Adrenal gland (tissue), 12 donors: ENCODE measurements around the gene C9orf50. TPM values are rescaled to one million over a fixed set of nuclear protein-coding genes. Genes with fewer than 3 reads are reported as not detected.

ENCODE experiments used
- DNase-seq, 7 donors: peaks; one replicate each; pipeline ENCODE4 v3.0.0-alpha.2; 2019 to 2020
- H3K27ac ChIP-seq, 5 donors: fragments of 200-600 bp; sonication (generic) in 4 of 5; 1 replicate in 3 of 5; 2 replicates in 2 of 5; pipeline versions ENCODE4 v1.5.1 to v1.8.0; 2016 to 2020; ENCODE audit warnings: mild to moderate bottlenecking in 1 of 5
- H3K27me3 ChIP-seq: fragments of 200-600 bp; 2 replicates; pipeline ENCODE4 v1.8.0; 2021
- H3K36me3 ChIP-seq, 2 donors: fragments of 200-600 bp; replicated peaks in 1 of 2; 1 replicate in 1 of 2; 2 replicates in 1 of 2; pipeline versions ENCODE4 v1.5.1 to v1.8.0; 2018 to 2022
- H3K4me1 ChIP-seq, 2 donors: fragments of 200-600 bp; replicated peaks in 1 of 2; 1 replicate in 1 of 2; 2 replicates in 1 of 2; pipeline versions ENCODE4 v1.5.1 to v1.8.0; 2018 to 2021
- H3K4me3 ChIP-seq, 4 donors: fragments of 200-600 bp; sonication (generic) in 3 of 4; one replicate each; pipeline ENCODE4 v1.5.1; 2016 to 2018
- H3K9me3 ChIP-seq, 3 donors: fragments of 200-600 bp; sonication (generic) in 1 of 3; replicated peaks in 1 of 3; 1 replicate in 2 of 3; 2 replicates in 1 of 3; pipeline versions ENCODE4 v1.5.1 to v1.8.0; 2016 to 2021
- POLR2A ChIP-seq, 2 donors: fragments of 450-650 bp; IDR thresholded peaks; one replicate each; pipeline ENCODE4 v1.6.1; 2017; ENCODE audit warnings: antibody characterized with exemption in 2 of 2, mild to moderate bottlenecking in 2 of 2, moderate library complexity in 1 of 2
- WGBS, 4 donors: extraction: QIAGEN DNeasy Blood & Tissue Kit in 2 of 4; methylation state at CpG; one replicate each; pipeline versions ENCODE4 v1.1.5 to v1.1.7; 2013 to 2017; 5-methylcytosine and 5-hydroxymethylcytosine counted together
- intact Hi-C, 2 donors: fragments of 100-400 bp; cut with DNase I; formaldehyde crosslinking; loops; one replicate each; pipeline versions ENCODE4 v1.14.1 to v1.15.0; 2022 to 2023
- polyA plus RNA-seq, 3 donors: library from polyadenylated mRNA; stranded (reverse); fragments of 200-250 nt in 2 of 3; fragments of 350-450 nt in 1 of 3; fragmentation: Illumina TruSeq in 1 of 3; extraction: RNeasy Lipid Tissue Mini Kit (QIAGEN cat#74804) in 1 of 3; gene quantifications; one replicate each; pipeline ENCODE4 v1.2.3, GENCODE V29; 2013 to 2014
- total RNA-seq, 9 donors: library from RNA; depleted of rRNA in 4 of 9; stranded (reverse); fragments of >200 nt in 4 of 9; fragments of 120-200 nt in 1 of 9; fragmentation: NEBNext Ultra II Directional in 1 of 9; extraction: Animal tissue kit (Norgen Biotek cat#: 25700) in 1 of 9; gene quantifications; one replicate each; pipeline versions ENCODE4 v1.1.0 to v1.2.4, GENCODE V29; 2013 to 2023
- TF ChIP-seq, protein P1 (sequence below), 6 experiments: fragments of 450-650 bp in 4 of 6; fragments of 200-600 bp in 2 of 6; sonication (generic) in 1 of 6; IDR thresholded peaks; 1 replicate in 5 of 6; 2 replicates in 1 of 6; pipeline versions ENCODE4 v1.5.1 to v1.8.0; 2016 to 2021; ENCODE audit warnings: antibody characterized with exemption in 6 of 6, mild to moderate bottlenecking in 2 of 6, moderate library complexity in 1 of 6
- donor health status: healthy with polysubstance abuse.
- donor health status: Bipolar disorder and iron deficiency.
- donor health status: DM: yes; HTN: yes; CAD: no.
- donor health status: DM: no; HTN: no; CAD: no.
- donor health status: DM: no; HTN: no; CAD: no.
- donor health status: DM: yes; HTN: yes; CAD: no.

The C9orf50 gene
- total and polyA plus RNA-seq, 12 donors = 0.11 to 0.74 (median 0.37) TPM; not detected in 7

DNA sequence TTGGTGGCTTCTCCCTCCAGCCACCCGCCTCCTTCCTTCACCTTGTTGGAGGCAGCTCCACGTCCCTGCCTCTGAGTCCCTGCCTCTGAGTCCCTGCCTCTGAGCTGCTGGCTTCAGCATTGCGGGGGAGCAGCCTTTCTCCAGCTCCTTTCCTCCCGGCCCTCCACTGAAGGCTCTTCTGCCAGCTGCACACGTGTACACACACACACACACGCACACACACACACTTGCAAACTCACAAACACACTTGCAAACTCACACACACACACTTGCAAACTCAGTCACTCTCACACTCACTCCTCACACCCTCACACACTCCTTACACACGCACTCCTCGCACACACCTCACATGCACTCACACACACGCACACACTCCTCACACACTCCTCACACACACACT lies 45.1 kb downstream of the C9orf50 start:
- Histone ChIP-seq H3K9me3 (no peaks in the 10 kb centered on the region), H3K27ac (no peak overlapping the region), H3K4me1 (peaks cover 10 to 11% of the 10 kb centered on the region in 2 donors), H3K27me3 (no peaks in the 10 kb centered on the region), H3K36me3 (no peaks in the 10 kb centered on the region), H3K4me3 (no peak overlapping the region)
- TF ChIP-seq, protein P1, sequence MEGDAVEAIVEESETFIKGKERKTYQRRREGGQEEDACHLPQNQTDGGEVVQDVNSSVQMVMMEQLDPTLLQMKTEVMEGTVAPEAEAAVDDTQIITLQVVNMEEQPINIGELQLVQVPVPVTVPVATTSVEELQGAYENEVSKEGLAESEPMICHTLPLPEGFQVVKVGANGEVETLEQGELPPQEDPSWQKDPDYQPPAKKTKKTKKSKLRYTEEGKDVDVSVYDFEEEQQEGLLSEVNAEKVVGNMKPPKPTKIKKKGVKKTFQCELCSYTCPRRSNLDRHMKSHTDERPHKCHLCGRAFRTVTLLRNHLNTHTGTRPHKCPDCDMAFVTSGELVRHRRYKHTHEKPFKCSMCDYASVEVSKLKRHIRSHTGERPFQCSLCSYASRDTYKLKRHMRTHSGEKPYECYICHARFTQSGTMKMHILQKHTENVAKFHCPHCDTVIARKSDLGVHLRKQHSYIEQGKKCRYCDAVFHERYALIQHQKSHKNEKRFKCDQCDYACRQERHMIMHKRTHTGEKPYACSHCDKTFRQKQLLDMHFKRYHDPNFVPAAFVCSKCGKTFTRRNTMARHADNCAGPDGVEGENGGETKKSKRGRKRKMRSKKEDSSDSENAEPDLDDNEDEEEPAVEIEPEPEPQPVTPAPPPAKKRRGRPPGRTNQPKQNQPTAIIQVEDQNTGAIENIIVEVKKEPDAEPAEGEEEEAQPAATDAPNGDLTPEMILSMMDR (IDR thresholded peaks at IDR 0.05) = no peak
- no peak for TF ChIP-seq POLR2A (IDR thresholded peaks at IDR 0.05)
- 70 to 77% (median 76%) methylated on average over 8 to 9 of the region's 9 CpGs for WGBS, 4 donors
- intact Hi-C loops = no loop called here
- no peak for DNase-seq

DNA sequence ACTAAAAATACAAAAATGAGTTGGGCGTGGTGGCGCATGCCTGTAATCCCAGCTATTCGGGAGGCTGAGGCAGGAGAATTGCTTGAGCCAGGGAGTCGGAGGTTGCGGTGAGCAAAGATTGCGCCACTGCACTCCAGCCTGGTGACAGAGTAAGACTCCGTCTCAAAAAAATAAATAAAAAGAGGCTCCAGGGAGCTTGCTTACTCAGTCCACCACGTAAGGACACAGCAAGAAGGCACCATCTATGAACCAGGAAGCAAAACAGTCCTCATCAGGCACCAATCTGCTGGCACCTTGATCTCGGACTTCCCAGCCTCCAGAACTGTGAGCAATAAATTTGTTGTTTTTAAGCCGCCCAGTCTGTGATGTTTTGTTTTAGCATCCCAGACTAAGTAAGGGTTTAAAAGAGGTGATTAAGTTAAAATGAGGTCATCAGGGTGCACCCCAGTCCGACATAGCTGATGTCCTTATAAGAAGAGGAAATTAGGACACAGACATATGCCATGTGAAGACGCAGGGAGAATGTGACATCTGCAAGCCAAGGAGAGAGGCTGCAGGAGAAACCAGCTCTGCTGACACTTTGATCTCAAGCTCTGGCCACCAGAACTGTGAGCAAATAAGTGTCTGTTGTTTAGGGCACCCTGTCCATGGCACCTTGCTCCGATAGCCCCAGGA lies 45.9 kb downstream of the C9orf50 start:
- no peak overlapping the region for H3K27ac ChIP-seq
- intact Hi-C loops = no loop called here
- WGBS, 4 donors = 65 to 76% (median 72%) methylated on average over 13 of the region's 13 CpGs

DNA sequence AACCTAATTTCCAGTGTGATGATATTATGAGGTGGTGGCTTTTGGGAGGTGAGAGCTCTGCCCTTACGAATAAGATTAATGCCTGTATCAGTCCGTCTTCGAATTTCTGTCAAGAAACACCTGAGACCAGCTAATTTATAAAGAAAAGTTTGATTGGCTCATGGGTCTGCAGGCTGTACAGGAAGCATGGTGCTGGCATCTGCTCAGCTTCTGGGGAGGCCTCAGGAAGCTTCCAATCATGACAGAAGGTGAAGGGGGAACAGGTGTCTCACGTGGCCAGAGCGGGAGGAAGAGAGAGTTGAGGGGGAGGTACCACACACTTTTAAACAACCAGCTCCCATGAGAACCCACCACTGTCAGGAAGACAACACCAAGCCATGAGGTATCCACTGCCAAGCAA lies 46.9 kb downstream of the C9orf50 start:
- Histone ChIP-seq H3K4me1 (peaks cover 24 to 28% of the 10 kb centered on the region in 2 donors), H3K4me3 (no peak overlapping the region), H3K36me3 (no peaks in the 10 kb centered on the region), H3K27me3 (no peaks in the 10 kb centered on the region), H3K27ac (no peak overlapping the region), H3K9me3 (no peaks in the 10 kb centered on the region)
- TF ChIP-seq, protein P1 (IDR thresholded peaks at IDR 0.05) = no peak
- no peak for TF ChIP-seq POLR2A (IDR thresholded peaks at IDR 0.05)
- intact Hi-C loops = no loop called here
- 90 to 96% (median 93%) methylated on average over 5 of the region's 5 CpGs for WGBS, 4 donors
- no peak for DNase-seq

More for the DNA sequence above, 45.9 kb downstream of the C9orf50 start:
- DNase-seq = no peak
- Histone ChIP-seq H3K9me3 (no peaks in the 10 kb centered on the region), H3K36me3 (no peaks in the 10 kb centered on the region), H3K4me3 (no peak overlapping the region), H3K4me1 (peaks cover 18% of the 10 kb centered on the region in 2 donors), H3K27me3 (no peaks in the 10 kb centered on the region)
- TF ChIP-seq, protein P1 (IDR thresholded peaks at IDR 0.05) = no peak
- TF ChIP-seq POLR2A (IDR thresholded peaks at IDR 0.05) = no peak

DNA sequence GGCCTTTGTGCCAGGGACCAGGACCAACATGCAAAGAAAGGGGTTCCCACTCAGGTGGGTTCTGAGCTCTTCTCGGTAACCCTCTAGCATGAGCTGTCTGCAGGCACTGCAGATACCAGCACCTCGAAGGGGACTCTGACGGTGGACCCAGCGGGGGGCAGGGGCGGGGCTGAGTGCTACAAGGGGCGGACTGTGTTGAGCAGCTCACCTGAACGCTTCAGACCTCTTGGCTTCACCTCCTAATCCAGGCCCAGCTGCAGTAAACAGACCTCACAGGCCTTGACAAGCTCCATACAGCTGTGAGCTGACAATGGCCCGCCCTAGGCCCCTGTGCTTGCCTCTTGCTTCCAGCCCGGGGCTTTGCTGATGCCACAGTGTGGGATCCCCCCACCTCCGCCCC lies 48.4 kb downstream of the C9orf50 start:
- H3K9me3 ChIP-seq = no peaks in the 10 kb centered on the region
- H3K4me1 ChIP-seq = peaks cover 31 to 42% of the 10 kb centered on the region in 2 donors
- no peak overlapping the region for H3K4me3 ChIP-seq
- intact Hi-C loops = no loop called here
- TF ChIP-seq POLR2A (IDR thresholded peaks at IDR 0.05) = no peak
- TF ChIP-seq, protein P1 (IDR thresholded peaks at IDR 0.05) = no peak
- WGBS, 4 donors = 73 to 96% (median 94%) methylated on average over 3 to 10 of the region's 10 CpGs
- DNase-seq = no peak
- H3K36me3 ChIP-seq = no peaks in the 10 kb centered on the region
- no peaks in the 10 kb centered on the region for H3K27me3 ChIP-seq
- H3K27ac ChIP-seq = no peak overlapping the region
